Liver (tissue), 9 donors: ENCODE results near the gene TLE5. TPM values are rescaled to one million over a fixed set of nuclear protein-coding genes. Genes with fewer than 3 reads are reported as not detected.

ENCODE experiments used
- DNase-seq: peaks from one replicate; pipeline ENCODE4 v3.0.0-alpha.2; 2017; ENCODE audit warnings: low spot score
- H3K27ac ChIP-seq, 2 donors: one replicate each; pipeline ENCODE4 v1.7.0; 2013; ENCODE audit warnings: inconsistent platforms in 2 of 2, low read length in 2 of 2, control low read depth in 1 of 2, low read depth in 1 of 2, mild to moderate bottlenecking in 1 of 2
- H3K27me3 ChIP-seq, 4 donors: one replicate each; pipeline versions ENCODE4 v1.6.1 to v1.7.0; 2013; ENCODE audit warnings: low read length in 3 of 4, inconsistent platforms in 1 of 4, mild to moderate bottlenecking in 1 of 4, moderate library complexity in 1 of 4; ENCODE audit not compliant: control insufficient read depth in 4 of 4, insufficient read depth in 4 of 4
- H3K36me3 ChIP-seq, 4 donors: one replicate each; pipeline versions ENCODE4 v1.6.1 to v1.7.0; 2013; ENCODE audit warnings: low read length in 3 of 4, mild to moderate bottlenecking in 3 of 4, low read depth in 1 of 4, moderate library complexity in 1 of 4; ENCODE audit not compliant: control insufficient read depth in 4 of 4, insufficient read depth in 3 of 4
- H3K4me1 ChIP-seq, 4 donors: one replicate each; pipeline versions ENCODE4 v1.6.1 to v1.7.0; 2013; ENCODE audit warnings: low read length in 3 of 4, mild to moderate bottlenecking in 3 of 4, moderate library complexity in 1 of 4; ENCODE audit not compliant: control insufficient read depth in 4 of 4, insufficient read depth in 4 of 4
- H3K4me3 ChIP-seq, 3 donors: one replicate each; pipeline versions ENCODE4 v1.6.1 to v1.7.0; 2013; ENCODE audit warnings: low read length in 3 of 3, control low read depth in 1 of 3, low read depth in 1 of 3, mild to moderate bottlenecking in 1 of 3
- H3K9ac ChIP-seq, 2 donors: one replicate each; pipeline ENCODE4 v1.7.0; 2013; ENCODE audit warnings: low read length in 2 of 2, mild to moderate bottlenecking in 2 of 2, moderate library complexity in 2 of 2, control low read depth in 1 of 2, low read depth in 1 of 2
- H3K9me3 ChIP-seq, 4 donors: one replicate each; pipeline versions ENCODE4 v1.6.1 to v1.7.0; 2013; ENCODE audit warnings: low read length in 3 of 4; ENCODE audit not compliant: control insufficient read depth in 4 of 4
- ATF3 ChIP-seq: IDR thresholded peaks from 2 replicates; pipeline ENCODE4 v1.6.1; 2016; ENCODE audit warnings: antibody characterized with exemption
- EGR1 ChIP-seq, 2 donors: IDR thresholded peaks; 2 replicates each; pipeline ENCODE4 v1.6.1; 2016 to 2018; ENCODE audit warnings: antibody characterized with exemption in 2 of 2, low read depth in 2 of 2
- FOXA1 ChIP-seq: IDR thresholded peaks from 2 replicates; pipeline ENCODE4 v1.6.1; 2016; ENCODE audit warnings: antibody characterized with exemption
- FOXA2 ChIP-seq: IDR thresholded peaks from 2 replicates; pipeline ENCODE4 v1.6.1; 2016; ENCODE audit warnings: antibody characterized with exemption
- GABPA ChIP-seq, 2 donors: IDR thresholded peaks in 1 of 2; conservative IDR thresholded peaks in 1 of 2; 2 replicates each; pipeline ENCODE4 v1.6.1; 2016; ENCODE audit warnings: antibody characterized with exemption in 2 of 2, mild to moderate bottlenecking in 1 of 2, moderate library complexity in 1 of 2
- HNF4A ChIP-seq, 2 donors: conservative IDR thresholded peaks; 2 replicates each; pipeline ENCODE4 v1.6.1; 2016; ENCODE audit warnings: antibody characterized with exemption in 2 of 2, mild to moderate bottlenecking in 2 of 2
- JUND ChIP-seq, 2 donors: IDR thresholded peaks; 2 replicates each; pipeline ENCODE4 v1.6.1; 2016; ENCODE audit warnings: antibody characterized with exemption in 2 of 2
- NR2F2 ChIP-seq: IDR thresholded peaks from 2 replicates; pipeline ENCODE4 v1.6.1; 2016; ENCODE audit warnings: antibody characterized with exemption
- RAD21 ChIP-seq, 2 donors: IDR thresholded peaks; 2 replicates each; pipeline ENCODE4 v1.6.1; 2016; ENCODE audit warnings: antibody characterized with exemption in 2 of 2, mild to moderate bottlenecking in 2 of 2
- TAF1 ChIP-seq: conservative IDR thresholded peaks from 2 replicates; pipeline ENCODE4 v1.6.1; 2016; ENCODE audit warnings: antibody characterized with exemption, mild to moderate bottlenecking
- YY1 ChIP-seq: IDR thresholded peaks from 2 replicates; pipeline ENCODE4 v1.6.1; 2016; ENCODE audit warnings: antibody characterized with exemption, mild to moderate bottlenecking
- WGBS: extraction: QIAGEN DNeasy Blood & Tissue Kit; methylation state at CpG from one replicate; pipeline ENCODE4 v1.1.7; 2013; 5-methylcytosine and 5-hydroxymethylcytosine counted together
- polyA plus RNA-seq, 2 donors: library from polyadenylated mRNA; stranded (reverse) in 1 of 2; unstranded in 1 of 2; fragments of 200-250 nt in 1 of 2; fragments of >200 nt in 1 of 2; fragmentation: Nextera tagmentation in 1 of 2; extraction: Ambion mirVana in 1 of 2; gene quantifications; one replicate each; pipeline versions ENCODE4 v1.2.1 to v1.2.3, GENCODE V29; 2013 to 2015
- total RNA-seq, 2 donors: library from RNA; depleted of rRNA; stranded (reverse); fragments of >200 nt; gene quantifications; one replicate each; pipeline ENCODE4 v1.2.3, GENCODE V29; 2014
- TF ChIP-seq, protein P1 (sequence below): IDR thresholded peaks from 2 replicates; pipeline ENCODE4 v1.6.1; 2016; ENCODE audit warnings: antibody characterized with exemption
- TF ChIP-seq, protein P2 (sequence below): IDR thresholded peaks from 2 replicates; pipeline ENCODE4 v1.6.1; 2016; ENCODE audit warnings: antibody characterized with exemption
- donor health status: healthy.
- donor health status: healthy.
- donor health status: healthy.
- donor health status: healthy.
- donor health status: healthy.

TLE5 gene
- total RNA-seq, result 10 to 100 TPM; 48.0 to 61.7 TPM
- polyA plus RNA-seq, result 100 to 1,000 TPM in 1 of 2 donors, 10 to 100 TPM in 1; 47.2 to 166 TPM

DNA sequence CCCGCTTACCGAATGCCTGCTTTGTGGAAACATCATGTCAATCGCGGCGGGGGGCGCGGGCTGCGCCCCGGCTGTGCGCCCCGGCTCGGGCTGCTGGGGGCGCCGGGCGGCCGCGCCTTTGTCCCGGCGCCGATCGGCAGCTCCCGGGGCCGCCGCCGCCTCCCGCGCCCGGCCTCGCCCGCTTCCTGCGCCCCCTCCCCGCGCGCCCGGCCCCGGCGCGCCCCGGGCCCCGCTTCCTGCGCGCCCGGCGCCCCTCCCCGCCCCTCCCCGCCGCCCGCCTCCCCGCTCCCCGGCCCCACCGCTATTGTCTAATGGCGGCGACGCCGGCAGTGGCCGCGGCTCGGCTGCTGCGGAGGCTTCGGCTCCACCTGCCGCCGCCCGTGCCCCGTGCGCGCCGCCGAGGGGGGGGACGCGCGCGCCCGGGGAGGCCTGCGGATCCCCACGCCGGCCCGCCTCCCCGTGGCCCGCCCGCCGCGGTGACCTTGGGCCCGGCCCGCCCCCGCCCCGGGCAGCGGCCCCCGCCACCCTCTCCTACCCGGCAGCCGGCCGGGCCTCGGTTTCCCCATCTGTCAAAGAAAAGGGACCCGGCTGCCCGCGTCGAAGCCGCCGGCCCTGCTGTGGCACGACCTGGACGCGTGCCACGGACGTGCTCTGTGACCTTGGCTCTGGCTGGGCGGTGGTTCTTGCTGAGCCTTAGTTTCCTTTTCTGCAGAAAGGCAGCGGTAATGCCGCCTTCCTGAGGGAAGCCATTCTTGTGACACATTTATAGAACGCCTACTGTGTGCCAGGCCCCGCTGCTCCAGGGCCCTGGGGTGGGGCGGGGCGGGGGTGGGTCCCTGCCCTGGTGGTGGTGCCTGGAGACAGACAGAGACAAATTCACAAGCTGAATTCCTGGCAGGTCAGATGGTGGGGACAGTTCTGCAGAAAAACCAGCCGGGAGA is at the start of gene TLE5:
Gene TLE5 (minus strand): TSS at position 331 of the 941 bp plus-strand sequence. CDS start 295 bp downstream, at position 36.
- 1% methylated on average over 111 of the region's 111 CpGs for WGBS
- H3K9me3 ChIP-seq, result no peaks in the 10 kb centered on the region
- peak; percentile 63 for DNase-seq
- no peak for TF ChIP-seq TAF1
- TF ChIP-seq HNF4A (conservative IDR thresholded peaks at IDR 0.05), result no peak
- TF ChIP-seq NR2F2, result no peak
- no peak for TF ChIP-seq JUND (IDR thresholded peaks at IDR 0.05)
- peak; percentile 43 for TF ChIP-seq YY1
- no peaks in the 10 kb centered on the region for H3K27me3 ChIP-seq
- H3K27ac ChIP-seq, result peak within 1 kb of the TSS; percentile 88 to 90
- H3K4me1 ChIP-seq, result peaks cover 3 to 29% (median 19%) of the 10 kb centered on the region in 4 donors
- H3K36me3 ChIP-seq, result peaks cover 0 to 13% (median 9%) of the 10 kb centered on the region in 4 donors
- peak within 1 kb of the TSS; percentile 41 to 92 (median 80) for H3K4me3 ChIP-seq
- peak within 1 kb of the TSS in 1 of 2 donors; percentile 53 for H3K9ac ChIP-seq

- TF ChIP-seq, protein P1, sequence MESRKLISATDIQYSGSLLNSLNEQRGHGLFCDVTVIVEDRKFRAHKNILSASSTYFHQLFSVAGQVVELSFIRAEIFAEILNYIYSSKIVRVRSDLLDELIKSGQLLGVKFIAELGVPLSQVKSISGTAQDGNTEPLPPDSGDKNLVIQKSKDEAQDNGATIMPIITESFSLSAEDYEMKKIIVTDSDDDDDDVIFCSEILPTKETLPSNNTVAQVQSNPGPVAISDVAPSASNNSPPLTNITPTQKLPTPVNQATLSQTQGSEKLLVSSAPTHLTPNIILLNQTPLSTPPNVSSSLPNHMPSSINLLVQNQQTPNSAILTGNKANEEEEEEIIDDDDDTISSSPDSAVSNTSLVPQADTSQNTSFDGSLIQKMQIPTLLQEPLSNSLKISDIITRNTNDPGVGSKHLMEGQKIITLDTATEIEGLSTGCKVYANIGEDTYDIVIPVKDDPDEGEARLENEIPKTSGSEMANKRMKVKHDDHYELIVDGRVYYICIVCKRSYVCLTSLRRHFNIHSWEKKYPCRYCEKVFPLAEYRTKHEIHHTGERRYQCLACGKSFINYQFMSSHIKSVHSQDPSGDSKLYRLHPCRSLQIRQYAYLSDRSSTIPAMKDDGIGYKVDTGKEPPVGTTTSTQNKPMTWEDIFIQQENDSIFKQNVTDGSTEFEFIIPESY, result no peak
- TF ChIP-seq HNF4A (conservative IDR thresholded peaks at IDR 0.05) (no peak), FOXA1 (no peak), YY1 (no peak), ATF3 (no peak), RAD21 (IDR thresholded peaks at IDR 0.05) (no peak)
- TF ChIP-seq, protein P2, sequence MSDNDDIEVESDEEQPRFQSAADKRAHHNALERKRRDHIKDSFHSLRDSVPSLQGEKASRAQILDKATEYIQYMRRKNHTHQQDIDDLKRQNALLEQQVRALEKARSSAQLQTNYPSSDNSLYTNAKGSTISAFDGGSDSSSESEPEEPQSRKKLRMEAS, result no peak
- Histone ChIP-seq H3K4me3 (no peak overlapping the region), H3K27ac (no peak overlapping the region), H3K9me3 (no peaks in the 10 kb centered on the region), H3K36me3 (peaks cover 0 to 23% (median 3%) of the 10 kb centered on the region in 4 donors), H3K27me3 (no peaks in the 10 kb centered on the region), H3K4me1 (peaks cover 0 to 6% (median 2%) of the 10 kb centered on the region in 4 donors), H3K9ac (no peak overlapping the region)
- WGBS, result 97% methylated on average over 17 of the region's 17 CpGs
- no peak for DNase-seq
These were observed 49.4 kb upstream of the TLE5 start for GRCh38 chr19:3111586-3112247.

GRCh38 chr19:3110126-3110825 is 48.0 kb upstream of the TLE5 start:
- no peak for DNase-seq
- 96% methylated on average over 37 of the region's 37 CpGs for WGBS
- H3K9ac ChIP-seq, result no peak overlapping the region
- H3K36me3 ChIP-seq, result peaks cover 0 to 16% (median 3%) of the 10 kb centered on the region in 4 donors
- TF ChIP-seq FOXA1 (no peak), EGR1 (IDR thresholded peaks at IDR 0.05; ENCODE audit: low read depth in 2 of 2) (no peak), JUND (IDR thresholded peaks at IDR 0.05) (no peak), ATF3 (no peak), GABPA (IDR thresholded peaks at IDR 0.05 in 1 of 2, conservative IDR thresholded peaks at IDR 0.05 in 1 of 2) (no peak), FOXA2 (no peak), TAF1 (no peak), RAD21 (IDR thresholded peaks at IDR 0.05) (no peak)
- peaks cover 0 to 10% (median 3%) of the 10 kb centered on the region in 4 donors for H3K4me1 ChIP-seq
- H3K27me3 ChIP-seq, result no peaks in the 10 kb centered on the region
- H3K4me3 ChIP-seq, result no peak overlapping the region
- no peak overlapping the region for H3K27ac ChIP-seq
- H3K9me3 ChIP-seq, result no peaks in the 10 kb centered on the region
